ENCODE data around the gene ETV3L. TPM values are rescaled to one million over a fixed set of nuclear protein-coding genes. Genes with fewer than 3 reads are reported as not detected.

The ETV3L gene
- total RNA-seq, 4 donors from 2014 or later = not detected

DNA sequence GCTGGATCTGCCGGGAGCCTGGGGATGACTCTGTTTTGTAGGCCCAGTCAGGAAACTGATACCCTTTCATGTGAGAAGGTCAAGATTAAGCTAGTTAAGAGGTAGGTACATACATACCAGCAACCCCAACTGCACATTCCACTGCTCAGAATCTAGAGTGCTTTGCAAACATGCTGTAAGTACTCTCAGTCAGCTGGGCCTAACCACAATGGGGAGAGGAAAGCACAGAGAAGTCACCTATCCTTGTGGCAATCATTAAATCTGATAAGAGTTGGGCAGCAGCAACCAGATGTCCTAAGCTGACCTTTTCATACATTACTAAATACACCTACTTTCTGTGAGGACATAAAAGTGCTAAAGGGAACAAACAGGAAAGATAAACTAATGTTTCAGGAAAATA is 36.0 kb upstream of the ETV3L start:
- intact Hi-C loops (cut with DNase I; ENCODE audit: low total_unique reads) (no loop called here), in situ Hi-C loops (cut with MboI; ENCODE audit: low pct_ligation_motif_present in 1 of 4, low pct_unique_long_range_greater_than_20kb in 1 of 4, low sequenced_read_pairs in 3 of 4) (no loop called here)
- Histone ChIP-seq H3K9me3 (no peaks in the 10 kb centered on the region), H3K36me3 (peaks cover 0 to 47% (median 22%) of the 10 kb centered on the region in 4 donors), H3K27me3 (no peaks in the 10 kb centered on the region), H3K4me1 (peaks cover 13 to 25% (median 15%) of the 10 kb centered on the region in 4 donors), H3K27ac (no peak overlapping the region), H3K4me3 (no peak overlapping the region)
- TF ChIP-seq POLR2A (IDR thresholded peaks at IDR 0.05) = no peak
- TF ChIP-seq, protein P1, sequence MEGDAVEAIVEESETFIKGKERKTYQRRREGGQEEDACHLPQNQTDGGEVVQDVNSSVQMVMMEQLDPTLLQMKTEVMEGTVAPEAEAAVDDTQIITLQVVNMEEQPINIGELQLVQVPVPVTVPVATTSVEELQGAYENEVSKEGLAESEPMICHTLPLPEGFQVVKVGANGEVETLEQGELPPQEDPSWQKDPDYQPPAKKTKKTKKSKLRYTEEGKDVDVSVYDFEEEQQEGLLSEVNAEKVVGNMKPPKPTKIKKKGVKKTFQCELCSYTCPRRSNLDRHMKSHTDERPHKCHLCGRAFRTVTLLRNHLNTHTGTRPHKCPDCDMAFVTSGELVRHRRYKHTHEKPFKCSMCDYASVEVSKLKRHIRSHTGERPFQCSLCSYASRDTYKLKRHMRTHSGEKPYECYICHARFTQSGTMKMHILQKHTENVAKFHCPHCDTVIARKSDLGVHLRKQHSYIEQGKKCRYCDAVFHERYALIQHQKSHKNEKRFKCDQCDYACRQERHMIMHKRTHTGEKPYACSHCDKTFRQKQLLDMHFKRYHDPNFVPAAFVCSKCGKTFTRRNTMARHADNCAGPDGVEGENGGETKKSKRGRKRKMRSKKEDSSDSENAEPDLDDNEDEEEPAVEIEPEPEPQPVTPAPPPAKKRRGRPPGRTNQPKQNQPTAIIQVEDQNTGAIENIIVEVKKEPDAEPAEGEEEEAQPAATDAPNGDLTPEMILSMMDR (IDR thresholded peaks at IDR 0.05) = no peak
- no peak for DNase-seq
- WGBS, 2 donors (ENCODE audit: low coverage in 1 of 2) = 80% methylated on average over 1 of the region's 1 CpG; no CpG with 5 or more reads in 1 of the 2 donors

DNA sequence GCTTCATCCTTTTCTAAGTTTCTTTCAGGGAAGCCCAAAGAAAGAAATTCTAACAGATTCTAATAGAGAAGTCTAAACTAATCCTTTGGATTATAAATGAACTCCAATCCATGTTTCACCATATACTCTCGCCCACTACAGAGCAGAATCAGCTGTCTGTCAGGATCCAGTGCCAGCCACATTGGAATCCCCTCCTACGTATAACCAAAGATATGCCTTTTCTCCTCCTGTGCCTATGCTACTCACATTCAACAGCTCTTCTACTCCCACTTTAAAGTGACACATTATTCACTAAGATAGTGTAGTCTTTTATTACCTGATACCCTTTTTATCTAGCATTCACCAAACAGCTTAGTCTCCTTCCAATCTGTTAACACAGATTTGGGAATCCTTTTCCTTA is 35.5 kb upstream of the ETV3L start:
- 85 to 100% methylated on average over 2 of the region's 2 CpGs for WGBS, 2 donors (ENCODE audit: low coverage in 1 of 2)
- Histone ChIP-seq H3K4me3 (no peak overlapping the region), H3K36me3 (peaks cover 0 to 53% (median 24%) of the 10 kb centered on the region in 4 donors), H3K4me1 (peaks cover 13 to 25% (median 15%) of the 10 kb centered on the region in 4 donors), H3K27ac (no peak overlapping the region), H3K9me3 (no peaks in the 10 kb centered on the region), H3K27me3 (no peaks in the 10 kb centered on the region)
- DNase-seq = no peak
- no peak for TF ChIP-seq POLR2A (IDR thresholded peaks at IDR 0.05)
- TF ChIP-seq EP300 (IDR thresholded peaks at IDR 0.05; ENCODE audit: low read depth) = no peak
- no peak for TF ChIP-seq POLR2AphosphoS5 (IDR thresholded peaks at IDR 0.05)
- TF ChIP-seq, protein P1 (IDR thresholded peaks at IDR 0.05) = no peak
- in situ Hi-C loops (cut with MboI; ENCODE audit: low pct_ligation_motif_present in 1 of 4, low pct_unique_long_range_greater_than_20kb in 1 of 4, low sequenced_read_pairs in 3 of 4) = no loop called here
- intact Hi-C loops (cut with DNase I; ENCODE audit: low total_unique reads) = no loop called here

DNA sequence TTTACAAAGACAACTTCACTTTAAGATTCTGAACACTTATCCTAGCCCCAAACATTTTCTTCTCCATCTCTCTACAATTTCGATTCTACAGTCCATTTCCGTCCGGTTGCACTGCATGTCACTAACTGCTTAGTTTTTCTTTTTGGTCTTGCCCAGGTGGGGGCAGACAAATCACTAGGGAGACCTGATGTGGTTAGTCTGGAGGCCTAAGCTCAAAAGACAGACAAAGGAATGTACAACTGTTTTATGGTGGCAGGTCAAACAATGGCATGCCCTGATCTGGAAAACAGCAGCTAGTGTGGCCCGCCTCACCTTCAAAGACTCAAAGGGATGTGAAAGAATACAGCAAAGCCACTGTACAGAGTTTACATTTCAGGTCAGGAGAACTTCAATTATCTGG is 34.8 kb upstream of the ETV3L start:
- intact Hi-C loops (cut with DNase I; ENCODE audit: low total_unique reads) (no loop called here), in situ Hi-C loops (cut with MboI; ENCODE audit: low pct_ligation_motif_present in 1 of 4, low pct_unique_long_range_greater_than_20kb in 1 of 4, low sequenced_read_pairs in 3 of 4) (no loop called here)
- no peak overlapping the region for H3K27ac ChIP-seq
- DNase-seq = no peak
- no peak overlapping the region for H3K4me3 ChIP-seq
- peaks cover 0 to 56% (median 26%) of the 10 kb centered on the region in 4 donors for H3K36me3 ChIP-seq
- WGBS, 2 donors (ENCODE audit: low coverage in 1 of 2) = 89 to 100% methylated on average over 1 to 4 of the region's 4 CpGs
- H3K4me1 ChIP-seq = peaks cover 13 to 25% (median 15%) of the 10 kb centered on the region in 4 donors
- no peak for TF ChIP-seq POLR2A (IDR thresholded peaks at IDR 0.05)
- TF ChIP-seq, protein P1 (IDR thresholded peaks at IDR 0.05) = no peak
- TF ChIP-seq POLR2AphosphoS5 (IDR thresholded peaks at IDR 0.05) = no peak
- H3K9me3 ChIP-seq = no peaks in the 10 kb centered on the region
- no peaks in the 10 kb centered on the region for H3K27me3 ChIP-seq

DNA sequence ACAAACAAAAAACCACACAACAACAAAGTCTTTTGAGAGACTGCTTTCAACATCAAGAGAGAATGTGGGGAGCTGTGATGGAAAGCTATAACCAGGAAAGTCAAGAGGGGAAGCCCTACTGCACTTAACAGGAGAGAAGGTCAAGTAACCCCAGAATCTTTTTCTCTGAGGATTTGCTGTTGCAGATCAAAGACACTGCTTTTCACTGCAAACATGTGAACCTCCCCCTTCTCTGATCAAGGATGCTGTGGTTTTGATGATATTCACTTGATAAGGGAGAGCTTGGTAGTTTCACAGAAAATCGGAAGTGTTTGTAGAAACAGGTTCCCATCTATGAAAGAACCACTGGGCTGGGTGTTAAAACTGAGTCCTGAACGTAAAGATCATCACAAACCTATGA is 33.8 kb upstream of the ETV3L start:
- intact Hi-C loops (cut with DNase I; ENCODE audit: low total_unique reads) = no loop called here
- H3K36me3 ChIP-seq = peaks cover 0 to 56% (median 26%) of the 10 kb centered on the region in 4 donors
- in situ Hi-C loops (cut with MboI; ENCODE audit: low pct_ligation_motif_present in 1 of 4, low pct_unique_long_range_greater_than_20kb in 1 of 4, low sequenced_read_pairs in 3 of 4) = no loop called here
- H3K4me3 ChIP-seq = no peak overlapping the region
- WGBS, 2 donors (ENCODE audit: low coverage in 1 of 2) = 66 to 68% methylated on average over 2 of the region's 2 CpGs
- TF ChIP-seq, protein P1 (IDR thresholded peaks at IDR 0.05) = no peak
- TF ChIP-seq EP300 (IDR thresholded peaks at IDR 0.05; ENCODE audit: low read depth) = no peak
- no peak for TF ChIP-seq POLR2A (IDR thresholded peaks at IDR 0.05)
- TF ChIP-seq POLR2AphosphoS5 (IDR thresholded peaks at IDR 0.05) = no peak
- DNase-seq = no peak
- H3K27me3 ChIP-seq = no peaks in the 10 kb centered on the region
- no peak overlapping the region for H3K27ac ChIP-seq
- H3K4me1 ChIP-seq = peaks cover 11 to 18% (median 14%) of the 10 kb centered on the region in 4 donors
- no peaks in the 10 kb centered on the region for H3K9me3 ChIP-seq

All from transverse colon (tissue), 4 donors.